Occipital lobe (tissue), 2 donors: ENCODE results near the gene GPS2. TPM values are rescaled to one million over a fixed set of nuclear protein-coding genes. Genes with fewer than 3 reads are reported as not detected.

ENCODE experiments used
- small RNA-seq: library from RNA; depleted of rRNA; stranded (forward); fragments of <200 nt; gene quantifications from one replicate; pipeline ENCODE3, GENCODE V24; 2014
- total RNA-seq: library from RNA; depleted of rRNA; stranded (reverse); fragments of >200 nt; gene quantifications from one replicate; pipeline ENCODE4 v1.2.3, GENCODE V29; 2014

The GPS2 gene
- total RNA-seq, 1 donor from 2014 or later = 29.5 TPM

Small RNA genes within 50 kb of the gene (small RNA-seq; reads per million reads assigned to genes)
- gene AC026954.2 (not detected), gene RF00019 (not detected)

Other genes with a start within 250 kb of the GPS2 start
- not detected for gene CLEC10A, start 235.1 kb downstream of the GPS2 start, total RNA-seq
- not detected for gene ASGR2, start 200.5 kb downstream of the GPS2 start, total RNA-seq
- 15.6 TPM for gene ASGR1, start 136.0 kb downstream of the GPS2 start, total RNA-seq
- 131 TPM for gene DLG4, start 95.5 kb downstream of the GPS2 start, total RNA-seq
- 77.2 TPM for gene ACADVL, start 95.4 kb downstream of the GPS2 start, total RNA-seq
- 49.1 TPM for gene DVL2, start 80.8 kb downstream of the GPS2 start, total RNA-seq
- 33.7 TPM for gene PHF23, start 75.9 kb downstream of the GPS2 start, total RNA-seq
- 93.3 TPM for gene GABARAP, start 72.9 kb downstream of the GPS2 start, total RNA-seq
- 26.5 TPM for gene CTDNEP1, start 63.6 kb downstream of the GPS2 start, total RNA-seq
- gene ELP5, start 63.1 kb downstream of the GPS2 start, total RNA-seq = 25.4 TPM
- 0.16 TPM for gene CLDN7, start 52.9 kb downstream of the GPS2 start, total RNA-seq
- 0.16 TPM for gene SLC2A4, start 33.6 kb downstream of the GPS2 start, total RNA-seq
- gene YBX2, start 20.7 kb downstream of the GPS2 start, total RNA-seq = 2.7 TPM
- 156 TPM for gene EIF5A, start 7.7 kb downstream of the GPS2 start, total RNA-seq
- 46.6 TPM for gene NEURL4, start 14.0 kb upstream of the GPS2 start, total RNA-seq
- not detected for gene ACAP1, start 21.2 kb upstream of the GPS2 start, total RNA-seq
- gene KCTD11, start 36.8 kb upstream of the GPS2 start, total RNA-seq = 3.9 TPM
- not detected for gene TMEM95, start 39.8 kb upstream of the GPS2 start, total RNA-seq
- gene TNK1, start 65.7 kb upstream of the GPS2 start, total RNA-seq = 0.94 TPM
- gene PLSCR3, start 79.2 kb upstream of the GPS2 start, total RNA-seq = 10.0 TPM
- gene TMEM256, start 88.7 kb upstream of the GPS2 start, total RNA-seq = 55.2 TPM
- gene NLGN2, start 92.5 kb upstream of the GPS2 start, total RNA-seq = 9.2 TPM
- not detected for gene SPEM1, start 105.0 kb upstream of the GPS2 start, total RNA-seq
- gene SPEM2, start 110.3 kb upstream of the GPS2 start, total RNA-seq = not detected
- not detected for gene SPEM3, start 113.5 kb upstream of the GPS2 start, total RNA-seq
- 3.7 TPM for gene TMEM102, start 120.1 kb upstream of the GPS2 start, total RNA-seq
- gene FGF11, start 124.2 kb upstream of the GPS2 start, total RNA-seq = 18.2 TPM
- 17.2 TPM for gene CHRNB1, start 129.7 kb upstream of the GPS2 start, total RNA-seq
- gene ZBTB4, start 164.3 kb upstream of the GPS2 start, total RNA-seq = 17.6 TPM
- gene SLC35G6, start 166.1 kb upstream of the GPS2 start, total RNA-seq = not detected
- 54.6 TPM for gene POLR2A, start 169.0 kb upstream of the GPS2 start, total RNA-seq
- 3.3 TPM for gene TNFSF12, start 233.7 kb upstream of the GPS2 start, total RNA-seq
- gene TNFSF13, start 243.4 kb upstream of the GPS2 start, total RNA-seq = 0.31 TPM
- 84.8 TPM for gene SENP3, start 246.6 kb upstream of the GPS2 start, total RNA-seq